ENCODE data around the gene SMAP2. TPM values are rescaled to one million over a fixed set of nuclear protein-coding genes. Genes with fewer than 3 reads are reported as not detected.

SMAP2 gene
- total RNA-seq, 1 experiment from 2014 or later: 13.7 TPM

DNA sequence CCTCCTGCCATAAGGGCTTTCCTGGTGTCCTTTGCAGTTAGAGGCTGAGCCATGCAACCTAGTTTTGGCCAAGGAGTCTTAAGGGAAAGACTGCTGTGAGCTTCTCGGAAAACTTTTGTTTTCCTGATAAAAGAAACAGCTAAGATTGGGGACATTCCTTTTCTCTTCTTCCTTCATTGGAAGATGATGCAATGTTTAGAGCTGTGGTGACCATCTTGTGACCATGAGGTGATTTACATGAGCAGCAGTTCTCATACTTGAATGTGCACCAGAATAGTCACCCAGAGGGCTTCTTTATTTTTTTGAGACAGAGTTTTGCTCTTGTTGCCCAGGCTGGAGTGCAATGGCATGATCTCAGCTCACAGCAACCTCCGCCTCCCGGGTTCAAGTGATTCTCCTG, 20.4 kb upstream of the SMAP2 start:
- DNase-seq: no peak
- Mint-ChIP-seq H3K4me1 (ENCODE audit: low read depth, unreplicated experiment) (no peaks in the 10 kb centered on the region), H3K27me3 (ENCODE audit: unreplicated experiment) (peaks cover 8% of the 10 kb centered on the region), H3K27ac (ENCODE audit: unreplicated experiment) (no peak overlapping the region), H3K9me3 (ENCODE audit: low read depth, unreplicated experiment) (peaks cover 2% of the 10 kb centered on the region), H3K4me3 (ENCODE audit: low read depth, unreplicated experiment) (no peak overlapping the region), H3K36me3 (ENCODE audit: insufficient read depth, unreplicated experiment) (no peaks in the 10 kb centered on the region)
- intact Hi-C loops (cut with micrococcal nuclease; ENCODE audit: unreplicated experiment): no loop called here
- CTCF ChIA-PET: no interaction called here
- no TSS peak for BruUV-seq (replicated peaks)
- TF ChIP-seq, protein P1, sequence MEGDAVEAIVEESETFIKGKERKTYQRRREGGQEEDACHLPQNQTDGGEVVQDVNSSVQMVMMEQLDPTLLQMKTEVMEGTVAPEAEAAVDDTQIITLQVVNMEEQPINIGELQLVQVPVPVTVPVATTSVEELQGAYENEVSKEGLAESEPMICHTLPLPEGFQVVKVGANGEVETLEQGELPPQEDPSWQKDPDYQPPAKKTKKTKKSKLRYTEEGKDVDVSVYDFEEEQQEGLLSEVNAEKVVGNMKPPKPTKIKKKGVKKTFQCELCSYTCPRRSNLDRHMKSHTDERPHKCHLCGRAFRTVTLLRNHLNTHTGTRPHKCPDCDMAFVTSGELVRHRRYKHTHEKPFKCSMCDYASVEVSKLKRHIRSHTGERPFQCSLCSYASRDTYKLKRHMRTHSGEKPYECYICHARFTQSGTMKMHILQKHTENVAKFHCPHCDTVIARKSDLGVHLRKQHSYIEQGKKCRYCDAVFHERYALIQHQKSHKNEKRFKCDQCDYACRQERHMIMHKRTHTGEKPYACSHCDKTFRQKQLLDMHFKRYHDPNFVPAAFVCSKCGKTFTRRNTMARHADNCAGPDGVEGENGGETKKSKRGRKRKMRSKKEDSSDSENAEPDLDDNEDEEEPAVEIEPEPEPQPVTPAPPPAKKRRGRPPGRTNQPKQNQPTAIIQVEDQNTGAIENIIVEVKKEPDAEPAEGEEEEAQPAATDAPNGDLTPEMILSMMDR (IDR thresholded peaks at IDR 0.05; ENCODE audit: unreplicated experiment): no peak

DNA sequence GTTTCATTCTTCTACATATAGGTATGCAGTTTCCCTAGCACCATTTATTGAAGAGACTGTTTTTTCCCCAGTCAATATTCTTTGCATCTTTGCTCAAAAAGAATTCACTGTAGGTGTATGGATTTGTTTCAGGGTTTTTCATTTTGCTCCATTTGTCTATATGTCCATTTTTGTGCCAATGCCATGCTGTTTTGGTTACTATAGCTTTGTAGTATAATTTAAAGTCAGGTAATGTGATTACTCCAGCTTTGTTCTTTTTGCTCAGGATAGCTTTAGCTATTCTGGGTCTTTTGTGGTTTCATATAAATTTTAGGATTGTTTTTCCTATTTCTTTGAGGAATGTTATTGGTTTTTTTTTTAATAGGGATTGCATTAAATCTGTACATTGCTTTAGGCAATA, 15.9 kb upstream of the SMAP2 start:
- Mint-ChIP-seq H3K4me1 (ENCODE audit: low read depth, unreplicated experiment) (no peaks in the 10 kb centered on the region), H3K4me3 (ENCODE audit: low read depth, unreplicated experiment) (no peak overlapping the region), H3K9me3 (ENCODE audit: low read depth, unreplicated experiment) (peaks cover 5% of the 10 kb centered on the region), H3K27me3 (ENCODE audit: unreplicated experiment) (peaks cover 22% of the 10 kb centered on the region), H3K36me3 (ENCODE audit: insufficient read depth, unreplicated experiment) (no peaks in the 10 kb centered on the region), H3K27ac (ENCODE audit: unreplicated experiment) (no peak overlapping the region)
- no TSS peak for BruUV-seq (replicated peaks)
- TF ChIP-seq, protein P1 (IDR thresholded peaks at IDR 0.05; ENCODE audit: unreplicated experiment): no peak
- DNase-seq: no peak
- intact Hi-C loops (cut with micrococcal nuclease; ENCODE audit: unreplicated experiment): no loop called here
- CTCF ChIA-PET: no interaction called here

DNA sequence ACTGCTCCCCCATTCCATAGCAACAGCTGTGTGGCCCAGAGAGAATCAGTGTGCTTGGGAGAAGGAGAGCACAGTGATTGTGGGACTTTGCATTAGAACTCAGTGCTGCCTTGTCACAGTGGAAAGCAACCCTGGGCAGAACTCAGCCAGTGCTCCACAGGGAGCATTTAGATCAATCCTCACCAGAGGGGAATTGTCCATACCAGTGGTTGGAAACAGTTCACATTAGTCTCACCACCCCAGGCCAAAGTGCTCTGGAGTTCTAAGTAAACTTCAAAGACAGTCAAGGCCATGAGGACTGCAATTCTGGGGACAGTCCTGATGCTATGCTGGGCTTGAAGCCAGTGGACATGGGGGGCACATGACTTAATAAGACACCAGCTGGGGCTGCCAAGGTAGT, 12.9 kb upstream of the SMAP2 start:
- H3K9me3 Mint-ChIP-seq (ENCODE audit: low read depth, unreplicated experiment): peaks cover 5% of the 10 kb centered on the region
- no peaks in the 10 kb centered on the region for H3K36me3 Mint-ChIP-seq (ENCODE audit: insufficient read depth, unreplicated experiment)
- H3K4me3 Mint-ChIP-seq (ENCODE audit: low read depth, unreplicated experiment): no peak overlapping the region
- no peaks in the 10 kb centered on the region for H3K4me1 Mint-ChIP-seq (ENCODE audit: low read depth, unreplicated experiment)
- CTCF ChIA-PET: no interaction called here
- peaks cover 22% of the 10 kb centered on the region for H3K27me3 Mint-ChIP-seq (ENCODE audit: unreplicated experiment)
- intact Hi-C loops (cut with micrococcal nuclease; ENCODE audit: unreplicated experiment): no loop called here
- no peak overlapping the region for H3K27ac Mint-ChIP-seq (ENCODE audit: unreplicated experiment)
- TF ChIP-seq, protein P1 (IDR thresholded peaks at IDR 0.05; ENCODE audit: unreplicated experiment): no peak
- BruUV-seq (replicated peaks): no TSS peak
- no peak for DNase-seq

DNA sequence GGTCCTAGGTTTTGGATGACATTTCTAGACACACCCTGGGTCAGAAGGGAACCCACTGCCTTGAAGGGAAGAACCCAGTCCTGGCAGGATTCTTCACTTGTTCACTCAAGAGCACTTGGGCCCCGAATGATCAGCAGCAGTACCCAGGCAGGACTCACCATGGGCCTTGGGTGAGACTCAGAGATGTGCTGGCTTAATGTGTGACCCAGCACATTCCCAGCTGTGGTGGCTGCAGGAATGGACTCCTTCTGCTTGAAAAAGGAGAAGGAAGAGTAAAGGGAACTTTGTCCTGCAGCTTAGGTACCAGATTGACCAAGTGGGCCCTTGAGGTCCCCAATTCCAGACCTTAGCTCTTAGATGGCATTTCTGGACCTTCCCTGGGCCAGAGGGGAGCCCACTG, 12.3 kb upstream of the SMAP2 start:
- BruUV-seq (replicated peaks): no TSS peak
- DNase-seq: no peak
- Mint-ChIP-seq H3K4me1 (ENCODE audit: low read depth, unreplicated experiment) (no peaks in the 10 kb centered on the region), H3K27ac (ENCODE audit: unreplicated experiment) (no peak overlapping the region), H3K4me3 (ENCODE audit: low read depth, unreplicated experiment) (no peak overlapping the region), H3K9me3 (ENCODE audit: low read depth, unreplicated experiment) (peaks cover 5% of the 10 kb centered on the region), H3K36me3 (ENCODE audit: insufficient read depth, unreplicated experiment) (no peaks in the 10 kb centered on the region), H3K27me3 (ENCODE audit: unreplicated experiment) (peaks cover 22% of the 10 kb centered on the region)
- CTCF ChIA-PET: no interaction called here
- intact Hi-C loops (cut with micrococcal nuclease; ENCODE audit: unreplicated experiment): no loop called here
- TF ChIP-seq, protein P1 (IDR thresholded peaks at IDR 0.05; ENCODE audit: unreplicated experiment): no peak

DNA sequence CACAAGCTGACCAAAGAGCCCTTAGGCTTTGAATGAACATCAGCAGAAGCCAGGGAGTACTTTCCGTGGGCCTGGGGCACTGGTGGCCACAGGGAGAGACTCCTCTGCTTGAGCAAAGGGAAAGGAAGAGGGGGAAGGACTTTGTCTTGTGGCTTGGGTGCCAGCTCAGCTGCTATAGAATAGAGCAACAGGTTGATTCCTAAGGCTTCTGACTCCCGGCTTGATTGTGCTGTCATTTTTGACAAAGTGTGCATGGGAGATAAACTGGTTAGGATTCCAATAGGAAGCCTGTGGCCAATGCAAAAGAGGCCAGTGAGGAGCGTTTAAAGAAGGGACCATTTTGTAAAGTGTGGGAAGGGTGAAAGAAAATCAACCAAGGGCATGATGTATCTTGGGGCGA, 11.9 kb upstream of the SMAP2 start:
- intact Hi-C loops (cut with micrococcal nuclease; ENCODE audit: unreplicated experiment): no loop called here
- H3K4me3 Mint-ChIP-seq (ENCODE audit: low read depth, unreplicated experiment): no peak overlapping the region
- H3K4me1 Mint-ChIP-seq (ENCODE audit: low read depth, unreplicated experiment): no peaks in the 10 kb centered on the region
- peaks cover 22% of the 10 kb centered on the region for H3K27me3 Mint-ChIP-seq (ENCODE audit: unreplicated experiment)
- H3K27ac Mint-ChIP-seq (ENCODE audit: unreplicated experiment): no peak overlapping the region
- H3K36me3 Mint-ChIP-seq (ENCODE audit: insufficient read depth, unreplicated experiment): no peaks in the 10 kb centered on the region
- TF ChIP-seq, protein P1 (IDR thresholded peaks at IDR 0.05; ENCODE audit: unreplicated experiment): no peak
- no peak for DNase-seq
- CTCF ChIA-PET: no interaction called here
- BruUV-seq (replicated peaks): no TSS peak
- peaks cover 5% of the 10 kb centered on the region for H3K9me3 Mint-ChIP-seq (ENCODE audit: low read depth, unreplicated experiment)
